ENCODE results near the gene CERS6. TPM values are rescaled to one million over a fixed set of nuclear protein-coding genes. Genes with fewer than 3 reads are reported as not detected.
A peak's percentile ranks its signal among the peaks of the same experiment; 100 is the strongest.
"Not testable (repeated sequence)": the region's sequence is repeated elsewhere in the genome, so short reads cannot be mapped to it uniquely, and the experiment has no call there.

Gene CERS6, protein sequence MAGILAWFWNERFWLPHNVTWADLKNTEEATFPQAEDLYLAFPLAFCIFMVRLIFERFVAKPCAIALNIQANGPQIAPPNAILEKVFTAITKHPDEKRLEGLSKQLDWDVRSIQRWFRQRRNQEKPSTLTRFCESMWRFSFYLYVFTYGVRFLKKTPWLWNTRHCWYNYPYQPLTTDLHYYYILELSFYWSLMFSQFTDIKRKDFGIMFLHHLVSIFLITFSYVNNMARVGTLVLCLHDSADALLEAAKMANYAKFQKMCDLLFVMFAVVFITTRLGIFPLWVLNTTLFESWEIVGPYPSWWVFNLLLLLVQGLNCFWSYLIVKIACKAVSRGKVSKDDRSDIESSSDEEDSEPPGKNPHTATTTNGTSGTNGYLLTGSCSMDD
- 10 to 100 TPM; 59.4 to 71.0 TPM for total RNA-seq
- 24.7 TPM for polyA plus RNA-seq (ENCODE audit: insufficient read depth, low read depth, low replicate concordance)
- long read RNA-seq, donor 1, full-length matches to known transcripts = 16 of 33 reads
- long read RNA-seq, donor 1, partial matches to known transcripts = 17 of 33 reads
- long read RNA-seq, donor 1, other reads (novel, unspliced or antisense) = 0 of 33 reads
- long read RNA-seq, donor 2, full-length matches to known transcripts = 14 of 14 reads
- long read RNA-seq, donor 2, partial matches to known transcripts = 0 of 14 reads
- long read RNA-seq, donor 2, other reads (novel, unspliced or antisense) = 0 of 14 reads

GRCh38 chr2:168455645-168456520 lies at the start of gene CERS6:
Gene CERS6, plus strand, starts transcription at chr2:168456272. Its CDS starts 177 bp downstream, at chr2:168456449.
- peak; percentile 96 for DNase-seq
- 1 to 5% methylated on average over 18 to 52 of the region's 72 CpGs for WGBS, 2 donors
- TF ChIP-seq CTCF (IDR thresholded peaks at IDR 0.05) (peak in 1 of 3 experiments; percentile 17), POLR2A (IDR thresholded peaks at IDR 0.05) (peak; percentile 67)
- H3K4me3 ChIP-seq = peak within 1 kb of the TSS; percentile 93 to 97
- intact Hi-C loops (cut with DNase I; ENCODE audit: low total_unique reads) = no loop called here
- H3K27me3 ChIP-seq = no peaks in the 10 kb centered on the region
- peaks cover 12% of the 10 kb centered on the region for H3K4me1 ChIP-seq
- H3K9me3 ChIP-seq = no peaks in the 10 kb centered on the region
- H3K36me3 ChIP-seq (ENCODE audit: low read depth, missing control alignments) = no peaks in the 10 kb centered on the region
- peak within 1 kb of the TSS; percentile 91 for H3K27ac ChIP-seq

DNA sequence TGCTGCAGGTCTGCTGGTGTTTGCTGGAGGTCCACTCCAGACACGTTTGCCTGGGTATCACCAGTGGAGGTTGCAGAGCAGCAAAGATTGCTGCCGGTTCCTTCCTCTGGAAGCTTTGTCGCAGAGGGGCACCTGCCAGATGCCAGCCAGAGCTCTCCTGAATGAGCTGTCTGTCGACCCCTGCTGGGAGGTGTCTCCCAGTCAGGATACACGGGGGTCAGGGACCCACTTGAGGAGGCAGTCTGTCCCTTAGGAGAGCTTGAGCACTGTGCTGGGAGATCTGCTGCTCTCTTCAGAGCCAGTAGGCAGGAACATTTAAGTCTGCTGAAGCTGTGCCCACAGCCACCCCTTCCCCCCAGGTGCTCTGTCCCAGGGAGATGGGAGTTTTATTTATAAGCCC lies 43.8 kb upstream of the CERS6 start:
- DNase-seq; H3K27me3 ChIP-seq; H3K27ac ChIP-seq; H3K4me3 ChIP-seq; H3K36me3 ChIP-seq (ENCODE audit: low read depth, missing control alignments); H3K4me1 ChIP-seq; H3K9me3 ChIP-seq; intact Hi-C loops (cut with DNase I; ENCODE audit: low total_unique reads): not testable (repeated sequence)
- WGBS, 2 donors = 90% methylated on average over 5 of the region's 5 CpGs; no CpG with 5 or more reads in 1 of the 2 donors

GRCh38 chr2:168413101-168413500 lies 43.0 kb upstream of the CERS6 start:
- H3K36me3 ChIP-seq (ENCODE audit: low read depth, missing control alignments); H3K27me3 ChIP-seq; DNase-seq; H3K4me3 ChIP-seq; H3K27ac ChIP-seq; H3K4me1 ChIP-seq; H3K9me3 ChIP-seq; intact Hi-C loops (cut with DNase I; ENCODE audit: low total_unique reads): not testable (repeated sequence)
- WGBS, 2 donors = 94% methylated on average over 2 to 3 of the region's 3 CpGs

- Histone ChIP-seq H3K36me3 (ENCODE audit: low read depth, missing control alignments) (no peaks in the 10 kb centered on the region), H3K9me3 (no peaks in the 10 kb centered on the region), H3K27me3 (no peaks in the 10 kb centered on the region), H3K27ac (no peak overlapping the region), H3K4me3 (no peak overlapping the region), H3K4me1 (peaks cover 5% of the 10 kb centered on the region)
- intact Hi-C loops (cut with DNase I; ENCODE audit: low total_unique reads) = no loop called here
- TF ChIP-seq CTCF (IDR thresholded peaks at IDR 0.05) = no peak
- TF ChIP-seq POLR2A (IDR thresholded peaks at IDR 0.05) = no peak
- DNase-seq = no peak
These were observed 39.5 kb upstream of the CERS6 start for GRCh38 chr2:168416555-168416954.

DNA sequence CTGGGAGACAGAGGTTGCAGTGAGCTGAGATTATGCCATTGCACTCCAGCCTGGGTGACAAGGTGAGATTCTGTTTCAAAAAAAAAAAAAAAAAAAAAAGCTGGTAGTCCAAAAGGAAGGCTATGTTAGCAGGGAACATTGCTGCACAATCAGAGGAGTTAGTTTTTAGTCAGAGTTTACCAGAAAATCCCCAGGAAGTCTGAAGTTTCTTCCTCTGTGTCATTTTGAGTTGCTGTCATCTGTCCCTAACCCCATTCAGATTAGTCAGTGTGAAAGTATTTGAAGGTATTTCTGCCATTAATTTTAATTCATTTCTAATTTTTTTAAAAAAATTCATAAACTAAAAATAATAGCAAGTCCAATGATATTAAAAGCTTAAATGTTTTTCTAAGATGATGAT lies 33.5 kb upstream of the CERS6 start:
- H3K27ac ChIP-seq = peak overlapping the region in 1 of 2 donors; percentile 80
- H3K9me3 ChIP-seq = no peaks in the 10 kb centered on the region
- intact Hi-C loops (cut with DNase I; ENCODE audit: low total_unique reads) = no loop called here
- H3K4me3 ChIP-seq = no peak overlapping the region
- no peaks in the 10 kb centered on the region for H3K27me3 ChIP-seq
- H3K4me1 ChIP-seq = peaks cover 17% of the 10 kb centered on the region
- no peak for TF ChIP-seq CTCF (IDR thresholded peaks at IDR 0.05)
- no peak for TF ChIP-seq POLR2A (IDR thresholded peaks at IDR 0.05)
- H3K36me3 ChIP-seq (ENCODE audit: low read depth, missing control alignments) = no peaks in the 10 kb centered on the region
- DNase-seq = no peak

All from testis (tissue), 5 donors.